ENCODE results near the gene MAP4K2. TPM values are rescaled to one million over a fixed set of nuclear protein-coding genes. Genes with fewer than 3 reads are reported as not detected.

The MAP4K2 gene
- total and polyA plus RNA-seq, 9 of the 15 experiments (the other 6 are each of a cell fraction or from before 2014, with no cell fraction given): 0.13 to 14.5 (median 7.3) TPM

DNA sequence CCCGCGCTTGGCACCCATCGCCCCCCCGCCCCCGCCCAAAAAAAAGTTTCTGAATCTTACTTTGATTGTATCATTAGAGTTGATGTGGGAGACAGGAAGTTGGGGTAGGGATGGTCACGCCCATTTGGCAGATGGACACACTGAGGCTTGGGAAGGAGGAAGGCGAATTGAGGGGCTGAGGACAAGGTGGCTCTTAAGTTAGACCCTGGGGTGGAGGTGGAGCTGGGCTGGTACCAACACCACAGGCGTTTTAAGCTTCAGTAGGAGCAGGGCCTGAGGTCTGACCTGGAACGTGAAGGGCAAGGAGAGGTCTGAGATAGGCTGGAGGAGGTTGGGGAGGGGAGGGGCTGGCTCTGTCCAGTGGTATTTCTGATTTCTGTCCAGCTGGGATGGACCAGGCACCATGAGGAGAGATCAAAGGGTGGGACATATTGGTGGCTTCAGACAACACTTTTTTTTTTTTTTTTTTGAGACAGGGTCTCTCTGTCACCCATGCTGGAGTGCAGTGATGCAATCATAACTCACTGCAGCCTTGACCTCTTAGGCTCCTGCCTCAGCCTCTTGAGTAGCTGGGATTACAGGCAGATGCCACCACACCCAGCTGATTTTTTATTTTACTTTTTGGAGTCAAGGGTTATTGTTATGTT, 42.2 kb upstream of the MAP4K2 start (continued):
- TF ChIP-seq ILK (tag; IDR thresholded peaks at IDR 0.05; ENCODE audit: borderline replicate concordance, low read depth) (no peak), LEF1 (IDR thresholded peaks at IDR 0.05) (0 out of 2 replicates have a peak, but pooled peaks have one; percentile 60), BRD9 (IDR thresholded peaks at IDR 0.05; ENCODE audit: low read depth, partially characterized antibody) (peak; percentile 59), KAT7 (CRISPR knock-in tag; IDR thresholded peaks at IDR 0.05; ENCODE audit: borderline replicate concordance) (no peak), DNMT1 (IDR thresholded peaks at IDR 0.05) (no peak), ZBTB40 (IDR thresholded peaks at IDR 0.05) (peak; percentile 42; the same call in 1 of the 2 replicates), ZBTB40 (CRISPR knock-in tag; IDR thresholded peaks at IDR 0.05) (no peak), PYGO2 (tag; IDR thresholded peaks at IDR 0.05) (no peak), ZNF143 (CRISPR knock-in tag; IDR thresholded peaks at IDR 0.05) (peak; percentile 68), CHD4 (IDR thresholded peaks at IDR 0.05; ENCODE audit: insufficient read depth, insufficient replicate concordance, low read depth, low read length, poor library complexity, severe bottlenecking) (peak; percentile 97), TAL1 (IDR thresholded peaks at IDR 0.05) (no peak), RBFOX2 (IDR thresholded peaks at IDR 0.05; ENCODE audit: low read depth, low read length) (no peak), CEBPB (tag; IDR thresholded peaks at IDR 0.05) (peak; percentile 76)
- TF ChIP-seq, protein P1, sequence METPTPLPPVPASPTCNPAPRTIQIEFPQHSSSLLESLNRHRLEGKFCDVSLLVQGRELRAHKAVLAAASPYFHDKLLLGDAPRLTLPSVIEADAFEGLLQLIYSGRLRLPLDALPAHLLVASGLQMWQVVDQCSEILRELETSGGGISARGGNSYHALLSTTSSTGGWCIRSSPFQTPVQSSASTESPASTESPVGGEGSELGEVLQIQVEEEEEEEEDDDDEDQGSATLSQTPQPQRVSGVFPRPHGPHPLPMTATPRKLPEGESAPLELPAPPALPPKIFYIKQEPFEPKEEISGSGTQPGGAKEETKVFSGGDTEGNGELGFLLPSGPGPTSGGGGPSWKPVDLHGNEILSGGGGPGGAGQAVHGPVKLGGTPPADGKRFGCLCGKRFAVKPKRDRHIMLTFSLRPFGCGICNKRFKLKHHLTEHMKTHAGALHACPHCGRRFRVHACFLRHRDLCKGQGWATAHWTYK (CRISPR knock-in tag; IDR thresholded peaks at IDR 0.05): no peak
- TF ChIP-seq, protein P2, sequence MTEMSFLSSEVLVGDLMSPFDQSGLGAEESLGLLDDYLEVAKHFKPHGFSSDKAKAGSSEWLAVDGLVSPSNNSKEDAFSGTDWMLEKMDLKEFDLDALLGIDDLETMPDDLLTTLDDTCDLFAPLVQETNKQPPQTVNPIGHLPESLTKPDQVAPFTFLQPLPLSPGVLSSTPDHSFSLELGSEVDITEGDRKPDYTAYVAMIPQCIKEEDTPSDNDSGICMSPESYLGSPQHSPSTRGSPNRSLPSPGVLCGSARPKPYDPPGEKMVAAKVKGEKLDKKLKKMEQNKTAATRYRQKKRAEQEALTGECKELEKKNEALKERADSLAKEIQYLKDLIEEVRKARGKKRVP (CRISPR knock-in tag; IDR thresholded peaks at IDR 0.05): no peak

Data from K562 (cell line).